ENCODE results near the gene WIPF1.

The WIPF1 gene, protein sequence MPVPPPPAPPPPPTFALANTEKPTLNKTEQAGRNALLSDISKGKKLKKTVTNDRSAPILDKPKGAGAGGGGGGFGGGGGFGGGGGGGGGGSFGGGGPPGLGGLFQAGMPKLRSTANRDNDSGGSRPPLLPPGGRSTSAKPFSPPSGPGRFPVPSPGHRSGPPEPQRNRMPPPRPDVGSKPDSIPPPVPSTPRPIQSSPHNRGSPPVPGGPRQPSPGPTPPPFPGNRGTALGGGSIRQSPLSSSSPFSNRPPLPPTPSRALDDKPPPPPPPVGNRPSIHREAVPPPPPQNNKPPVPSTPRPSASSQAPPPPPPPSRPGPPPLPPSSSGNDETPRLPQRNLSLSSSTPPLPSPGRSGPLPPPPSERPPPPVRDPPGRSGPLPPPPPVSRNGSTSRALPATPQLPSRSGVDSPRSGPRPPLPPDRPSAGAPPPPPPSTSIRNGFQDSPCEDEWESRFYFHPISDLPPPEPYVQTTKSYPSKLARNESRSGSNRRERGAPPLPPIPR

GRCh38 chr2:174597345-174598047, at the start of gene WIPF1:
TSS of gene WIPF1 (minus strand) at chr2:174597804. CDS start at chr2:174585573, 12,231 bp downstream.
- no peak for DNase-seq

GRCh38 chr2:174645296-174645695, 47.7 kb upstream of the WIPF1 start:
- DNase-seq, result no peak

DNA sequence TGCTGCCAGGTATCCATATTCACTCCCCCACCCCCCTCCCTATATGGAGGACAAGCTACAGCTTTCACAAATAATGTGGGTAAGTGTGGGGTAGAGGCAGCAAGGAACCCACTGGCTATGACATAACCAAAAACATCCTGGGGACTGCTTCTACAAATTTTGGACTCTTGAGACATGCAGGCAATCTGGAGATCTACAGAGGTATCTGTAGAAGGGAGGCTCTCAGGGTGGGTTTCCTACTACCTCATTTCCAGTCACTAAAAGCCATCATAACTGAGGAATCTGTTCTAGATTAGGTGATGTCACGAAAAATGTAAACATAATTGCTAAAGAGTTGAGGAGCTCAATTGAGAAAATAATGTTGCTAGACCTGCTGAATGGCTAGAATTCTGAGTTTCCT, 46.8 kb upstream of the WIPF1 start:
- DNase-seq, result no peak

GRCh38 chr2:174643356-174643755, 45.8 kb upstream of the WIPF1 start:
- DNase-seq, result no peak

- no peak for DNase-seq
Measured at GRCh38 chr2:174641168-174641567, 43.6 kb upstream of the WIPF1 start.

DNA sequence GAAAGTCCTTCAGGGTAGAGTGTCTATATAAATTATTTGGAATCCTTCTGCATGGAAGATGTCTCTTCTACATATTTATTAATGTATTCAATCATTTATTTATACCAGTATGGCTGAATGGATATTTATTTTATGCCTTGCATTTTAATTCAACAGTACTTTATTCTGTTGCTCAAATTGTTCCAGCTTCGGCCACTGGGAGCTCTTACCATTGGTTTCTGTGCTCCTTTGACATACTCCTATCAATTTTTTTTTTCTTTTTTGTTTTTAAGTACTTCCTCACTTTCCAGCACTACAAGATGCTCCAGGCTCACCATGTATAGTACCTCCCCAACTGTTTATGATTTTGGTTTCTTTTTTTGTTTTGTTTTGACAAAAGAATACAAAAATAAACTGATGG, 39.4 kb upstream of the WIPF1 start:
- no peak for DNase-seq

GRCh38 chr2:174635776-174636404, 38.3 kb upstream of the WIPF1 start:
- DNase-seq, result no peak

DNA sequence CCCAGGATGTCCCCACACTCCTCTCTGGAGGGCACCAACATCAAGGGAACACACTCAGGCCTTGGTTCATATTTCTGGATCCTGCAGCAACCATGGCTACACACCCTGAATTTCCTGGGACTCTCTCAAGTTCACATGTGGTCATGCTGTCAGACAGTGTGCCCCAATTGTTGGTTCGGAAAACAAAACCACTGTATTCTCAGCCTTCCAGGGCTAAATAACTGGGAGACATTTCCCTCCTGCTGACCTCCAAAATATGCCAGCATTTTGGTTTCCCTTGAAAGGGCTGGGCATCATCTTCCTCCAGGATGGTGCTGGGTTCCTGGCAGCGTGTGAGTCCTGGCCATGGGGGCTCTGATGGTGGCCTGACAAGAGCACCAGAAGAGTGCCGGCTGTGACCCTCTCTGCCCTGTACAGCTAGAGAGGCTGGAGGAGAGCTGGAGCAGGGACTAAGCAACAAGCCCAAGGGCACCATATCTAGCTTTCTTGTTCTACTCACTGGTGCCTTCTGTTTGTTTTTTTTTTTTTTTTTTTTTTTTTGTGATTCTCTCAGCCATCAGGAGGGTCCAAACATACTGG, 37.5 kb upstream of the WIPF1 start:
- no peak for DNase-seq

- peak; percentile 63 for DNase-seq
Measured at GRCh38 chr2:174634130-174635014, 36.8 kb upstream of the WIPF1 start.

DNA sequence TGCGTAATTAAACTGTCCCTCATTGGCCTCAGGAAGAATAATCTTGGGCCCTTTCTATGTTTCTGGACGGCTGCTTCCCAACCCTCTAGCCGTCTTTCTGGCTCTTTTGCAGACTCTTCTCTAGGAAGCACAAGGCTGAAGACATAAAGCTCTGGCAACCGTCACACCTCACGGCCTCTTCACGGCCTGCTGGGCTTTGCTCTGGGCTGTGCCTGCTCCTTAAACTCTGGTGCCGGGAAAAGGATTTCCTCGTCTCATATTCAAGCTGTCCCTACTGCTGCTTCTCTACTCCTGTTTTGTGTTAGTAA, 36.0 kb upstream of the WIPF1 start:
- no peak for DNase-seq

GRCh38 chr2:174632841-174633622, 35.4 kb upstream of the WIPF1 start:
- DNase-seq, result no peak

DNA sequence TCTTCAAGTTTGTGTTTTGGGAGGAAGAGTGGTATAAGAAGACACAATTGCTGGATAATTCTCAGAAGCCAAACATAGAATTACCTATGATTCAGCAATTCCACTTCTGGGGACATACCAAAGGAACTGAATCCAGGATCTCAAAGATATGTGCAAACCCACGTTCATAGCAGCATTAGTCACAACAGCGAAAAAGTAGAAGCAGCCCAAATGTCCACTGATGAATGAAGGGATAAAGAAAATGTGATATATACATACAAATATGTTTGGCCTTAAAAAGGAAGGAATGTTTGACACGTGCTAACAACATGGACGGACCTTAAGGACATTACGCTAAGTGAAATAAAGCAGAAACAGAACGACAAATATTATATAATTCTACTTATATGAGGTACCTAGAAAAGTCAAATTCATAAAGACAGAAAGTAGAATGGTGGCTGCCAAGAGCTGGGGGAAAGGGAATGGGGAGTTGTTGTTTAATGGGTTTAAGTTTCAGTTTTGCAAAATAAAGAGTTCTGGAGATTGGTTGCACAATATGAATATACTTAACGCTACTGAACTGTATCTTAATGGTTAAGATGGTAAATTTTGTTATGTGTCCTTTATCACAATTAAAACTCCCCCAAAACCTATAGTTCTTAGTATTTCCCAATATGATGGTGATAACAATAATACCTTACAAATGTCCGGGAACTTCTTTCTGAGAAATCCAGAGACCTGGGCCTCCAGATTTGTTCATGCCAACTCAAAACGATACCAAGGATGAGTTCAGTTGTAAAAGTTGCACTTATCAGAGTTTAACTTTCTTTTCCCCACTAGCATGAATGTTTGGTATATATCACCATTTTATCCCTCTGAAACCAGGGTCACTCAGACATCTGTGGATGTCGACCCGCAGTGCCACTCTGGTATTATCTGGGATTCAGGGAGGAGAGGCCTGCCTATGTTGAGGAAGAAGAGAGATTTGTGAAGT, 33.7 kb upstream of the WIPF1 start:
- DNase-seq, result no peak

- DNase-seq, result no peak
Measured at GRCh38 chr2:174630107-174630506, 32.5 kb upstream of the WIPF1 start.

DNA sequence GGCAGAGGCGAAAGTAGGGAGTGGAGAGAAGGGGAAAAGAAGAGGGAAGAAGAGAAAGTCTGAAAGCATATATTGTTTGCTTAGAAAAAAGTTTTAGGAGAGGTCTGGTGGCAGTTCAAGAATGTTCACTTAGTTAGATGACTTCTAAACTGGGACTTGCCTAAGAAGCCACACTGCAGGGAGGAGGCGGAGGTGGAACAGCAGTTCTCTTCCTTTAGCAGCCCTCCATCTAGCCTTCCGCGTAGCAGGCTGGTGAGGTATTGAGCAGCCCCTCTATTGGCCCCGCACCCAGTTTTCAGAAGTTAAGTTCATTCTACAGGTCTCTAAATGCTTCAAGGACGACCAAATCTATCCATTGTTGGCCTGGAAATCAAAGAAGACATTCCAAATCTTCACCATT, 31.9 kb upstream of the WIPF1 start:
- no peak for DNase-seq

- no peak for DNase-seq
Measured at GRCh38 chr2:174628528-174629169, 31.0 kb upstream of the WIPF1 start.

DNA sequence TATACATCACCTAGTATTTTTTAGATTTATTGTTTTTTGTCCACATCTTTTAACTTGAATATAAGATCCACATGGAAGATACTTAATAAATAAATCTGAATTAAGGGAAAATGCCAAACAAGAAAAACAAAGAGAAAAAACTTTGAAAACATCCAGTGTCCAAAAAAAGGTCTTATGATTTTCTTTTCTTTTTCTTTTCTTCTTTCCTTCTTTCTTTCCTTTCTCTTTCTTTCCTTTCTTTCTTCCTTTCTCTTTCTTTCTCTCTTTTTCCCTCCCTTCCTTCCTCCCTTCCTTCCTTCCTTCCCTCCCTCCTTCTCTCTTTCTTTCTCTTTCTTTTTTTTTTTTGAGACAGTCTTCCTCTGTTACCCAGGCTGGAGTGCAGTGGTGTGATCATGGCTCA, 29.6 kb upstream of the WIPF1 start:
- DNase-seq, result no peak

GRCh38 chr2:174624895-174625430, 27.4 kb upstream of the WIPF1 start:
- no peak for DNase-seq

DNA sequence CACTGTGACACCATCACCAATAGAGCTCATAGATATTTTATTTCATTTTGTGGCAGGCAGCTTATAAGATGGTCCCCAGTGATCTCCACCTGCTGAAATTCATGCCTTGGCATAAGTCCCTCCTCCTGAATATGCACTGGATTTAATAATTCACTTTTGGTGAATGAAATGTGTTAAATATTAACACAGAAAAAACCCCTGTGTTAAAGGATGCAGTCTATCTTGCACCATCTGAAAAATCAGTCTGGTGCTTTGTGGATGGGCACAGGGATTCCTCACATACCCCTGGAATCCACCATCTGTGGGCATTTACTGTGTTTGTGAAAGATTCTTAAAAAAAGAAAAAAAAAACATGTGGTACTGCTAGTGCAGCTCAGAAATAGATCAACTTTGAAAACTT, 26.1 kb upstream of the WIPF1 start:
- no peak for DNase-seq

DNA sequence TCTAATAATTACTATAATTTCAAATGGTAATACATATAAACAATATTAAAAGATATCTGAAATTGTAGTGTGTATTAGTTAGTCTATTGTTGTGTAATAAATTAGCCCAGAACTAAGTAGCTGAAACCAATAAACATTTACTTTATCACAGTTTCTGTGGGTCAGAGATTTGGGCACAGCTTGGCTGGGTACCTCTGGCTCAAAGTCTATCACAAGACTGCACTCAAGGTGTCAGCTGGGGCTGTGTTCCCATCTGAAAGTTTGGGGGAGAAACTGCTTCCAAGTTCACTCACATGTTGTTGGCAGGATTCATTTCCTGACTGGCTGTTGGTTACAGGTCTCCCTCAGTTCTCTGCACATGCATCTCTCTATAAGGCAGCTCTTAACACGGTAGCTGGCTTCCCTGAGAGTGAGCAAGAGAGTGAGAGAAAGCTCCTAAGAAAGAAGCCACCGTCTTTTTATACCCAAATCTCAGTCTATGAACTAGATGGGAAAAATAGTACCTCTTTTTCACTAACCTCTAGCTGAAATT, 25.6 kb upstream of the WIPF1 start:
- DNase-seq, result no peak

All from stimulated activated CD8-positive, alpha-beta memory T cell treated with anti-CD3 and anti-CD28 coated beads, Interleukin-4, amount 100 ng/mL, for 48 hours (primary cell).